ENCODE data around the gene RPL41. TPM values are rescaled to one million over a fixed set of nuclear protein-coding genes. Genes with fewer than 3 reads are reported as not detected.
A peak's percentile ranks its signal among the peaks of the same experiment; 100 is the strongest.

The RPL41 gene
- total RNA-seq, 1 experiment from 2014 or later, result 2,379 TPM

- CTCF ChIA-PET, result interaction anchor here (0.6 to 4.8 kb wide), 11 partner anchors 10 to 1012 kb away, joined by 3 to 25 read pairs (median 4); partner anchors contain the start of genes ANKRD52, MYL6B, RNF41 and SMARCC2
- Mint-ChIP-seq H3K27me3 (ENCODE audit: unreplicated experiment) (no peaks in the 10 kb centered on the region), H3K4me1 (ENCODE audit: low read depth, unreplicated experiment) (peaks cover 35% of the 10 kb centered on the region), H3K36me3 (ENCODE audit: insufficient read depth, unreplicated experiment) (peaks cover 62% of the 10 kb centered on the region), H3K4me3 (ENCODE audit: low read depth, unreplicated experiment) (peak overlapping the region; percentile 98), H3K9me3 (ENCODE audit: low read depth, unreplicated experiment) (no peaks in the 10 kb centered on the region), H3K27ac (ENCODE audit: unreplicated experiment) (peak overlapping the region; percentile 72)
- BruUV-seq (replicated peaks), result no TSS peak
- intact Hi-C loops (cut with micrococcal nuclease; ENCODE audit: unreplicated experiment), result loop anchor here (10.0 kb wide), 1 partner anchor 336 kb away; the partner anchor contains the start of gene SPRYD4
- no peak for TF ChIP-seq CTCF (IDR thresholded peaks at IDR 0.05; ENCODE audit: unreplicated experiment)
- DNase-seq, result no peak
These were observed 12.3 kb downstream of the RPL41 start for GRCh38 chr12:56128670-56129205.

- Mint-ChIP-seq H3K4me1 (ENCODE audit: low read depth, unreplicated experiment) (peaks cover 35% of the 10 kb centered on the region), H3K4me3 (ENCODE audit: low read depth, unreplicated experiment) (peak overlapping the region; percentile 98), H3K9me3 (ENCODE audit: low read depth, unreplicated experiment) (no peaks in the 10 kb centered on the region), H3K27ac (ENCODE audit: unreplicated experiment) (peak overlapping the region; percentile 72), H3K36me3 (ENCODE audit: insufficient read depth, unreplicated experiment) (peaks cover 61% of the 10 kb centered on the region), H3K27me3 (ENCODE audit: unreplicated experiment) (no peaks in the 10 kb centered on the region)
- TF ChIP-seq CTCF (IDR thresholded peaks at IDR 0.05; ENCODE audit: unreplicated experiment), result no peak
- intact Hi-C loops (cut with micrococcal nuclease; ENCODE audit: unreplicated experiment), result loop anchor here (10.0 kb wide), 1 partner anchor 335 kb away; the partner anchor contains the start of gene SPRYD4
- CTCF ChIA-PET, result interaction anchor here (0.6 to 4.8 kb wide), 4 partner anchors 22 to 1012 kb away, joined by 3 to 25 read pairs (median 12); partner anchors contain the start of genes RNF41 and SMARCC2
- DNase-seq, result peak; percentile 56
- BruUV-seq (replicated peaks), result no TSS peak
These were observed 12.9 kb downstream of the RPL41 start for GRCh38 chr12:56129206-56129941.

- peak overlapping the region; percentile 26 for H3K27ac Mint-ChIP-seq (ENCODE audit: unreplicated experiment)
- DNase-seq, result no peak
These were observed 13.6 kb downstream of the RPL41 start for GRCh38 chr12:56129942-56130495.

More at GRCh38 chr12:56129942-56130495, 13.6 kb downstream of the RPL41 start:
- intact Hi-C loops (cut with micrococcal nuclease; ENCODE audit: unreplicated experiment), result loop anchor here (10.0 kb wide), 1 partner anchor 335 kb away; the partner anchor contains the start of gene SPRYD4
- TF ChIP-seq CTCF (IDR thresholded peaks at IDR 0.05; ENCODE audit: unreplicated experiment), result no peak
- BruUV-seq (replicated peaks), result no TSS peak
- Mint-ChIP-seq H3K9me3 (ENCODE audit: low read depth, unreplicated experiment) (no peaks in the 10 kb centered on the region), H3K4me3 (ENCODE audit: low read depth, unreplicated experiment) (peak overlapping the region; percentile 98), H3K36me3 (ENCODE audit: insufficient read depth, unreplicated experiment) (peaks cover 64% of the 10 kb centered on the region), H3K27me3 (ENCODE audit: unreplicated experiment) (no peaks in the 10 kb centered on the region), H3K4me1 (ENCODE audit: low read depth, unreplicated experiment) (peaks cover 35% of the 10 kb centered on the region)
- CTCF ChIA-PET, result interaction anchor here (4.8 kb wide), 1 partner anchor 91 kb away, joined by 25 read pairs; the partner anchor contains the start of gene RNF41
